GM12801 (cell line): Measurements from ENCODE around the gene AGA.

Experiments used
- CTCF ChIP-seq: IDR thresholded peaks from one replicate; pipeline ENCODE4 v1.5.1; 2011; ENCODE audit warnings: control low read depth; ENCODE audit not compliant: insufficient read length; ENCODE audit errors: extremely low read depth

AGA gene

DNA sequence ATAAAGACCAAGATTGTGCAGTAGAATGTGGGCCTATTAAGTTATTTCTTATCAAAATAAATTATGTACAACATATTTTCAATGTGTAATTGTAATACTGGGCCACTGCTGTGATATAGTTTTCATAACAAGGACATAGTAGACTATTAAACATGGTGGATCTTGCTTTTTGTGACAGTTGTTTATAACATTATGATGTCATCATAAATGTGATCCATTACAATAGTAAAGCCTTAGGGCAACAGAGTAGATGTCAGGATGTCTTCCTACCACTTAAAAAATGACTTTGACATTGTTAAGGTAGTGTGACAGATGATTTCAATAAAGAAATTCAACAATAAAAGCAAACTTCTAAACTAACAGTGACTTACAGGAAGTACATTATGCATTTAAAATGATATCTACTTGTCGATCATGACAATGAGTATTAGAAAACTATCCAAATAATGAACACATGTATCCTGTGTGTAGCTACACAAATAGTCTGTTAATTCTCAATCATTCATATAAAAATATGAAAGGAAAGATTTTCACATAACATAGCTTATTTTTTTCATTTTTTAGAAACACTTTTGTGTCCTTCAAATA is 5.3 kb upstream of the AGA start:
- TF ChIP-seq CTCF = no peak

GRCh38 chr4:177446586-177446985 is 4.3 kb upstream of the AGA start:
- no peak for TF ChIP-seq CTCF

- TF ChIP-seq CTCF = no peak
These were observed 2.9 kb upstream of the AGA start for GRCh38 chr4:177444911-177445736.

GRCh38 chr4:177441061-177441802 is 1.0 kb downstream of the AGA start:
- no peak for TF ChIP-seq CTCF

- no peak for TF ChIP-seq CTCF
These were observed 5.8 kb downstream of the AGA start for GRCh38 chr4:177436456-177436855.

- no peak for TF ChIP-seq CTCF
These were observed 7.6 kb downstream of the AGA start for GRCh38 chr4:177434667-177435066.

- TF ChIP-seq CTCF = no peak
These were observed 15.0 kb downstream of the AGA start for GRCh38 chr4:177427192-177427591.
